D721Med (cell line): ENCODE results near the gene TC2N.

Experiments used
- DNase-seq: peaks from one replicate; pipeline ENCODE4 v3.0.0; 2011; ENCODE audit warnings: low spot score; ENCODE audit not compliant: insufficient read length
- FAIRE-seq: peaks from 2 replicates; lab custom pipeline; 2011; peaks lifted over from hg19 to GRCh38; lab: Jason Lieb, UNC
- TF ChIP-seq, protein P1 (sequence below): IDR thresholded peaks from 2 replicates; pipeline ENCODE4 v1.5.1; 2012; ENCODE audit warnings: mild to moderate bottlenecking, control low read depth; ENCODE audit not compliant: insufficient read depth; ENCODE audit errors: missing control alignments

Gene TC2N

GRCh38 chr14:91858536-91859275, 8.6 kb downstream of the TC2N start:
- DNase-seq: no peak
- TF ChIP-seq, protein P1, sequence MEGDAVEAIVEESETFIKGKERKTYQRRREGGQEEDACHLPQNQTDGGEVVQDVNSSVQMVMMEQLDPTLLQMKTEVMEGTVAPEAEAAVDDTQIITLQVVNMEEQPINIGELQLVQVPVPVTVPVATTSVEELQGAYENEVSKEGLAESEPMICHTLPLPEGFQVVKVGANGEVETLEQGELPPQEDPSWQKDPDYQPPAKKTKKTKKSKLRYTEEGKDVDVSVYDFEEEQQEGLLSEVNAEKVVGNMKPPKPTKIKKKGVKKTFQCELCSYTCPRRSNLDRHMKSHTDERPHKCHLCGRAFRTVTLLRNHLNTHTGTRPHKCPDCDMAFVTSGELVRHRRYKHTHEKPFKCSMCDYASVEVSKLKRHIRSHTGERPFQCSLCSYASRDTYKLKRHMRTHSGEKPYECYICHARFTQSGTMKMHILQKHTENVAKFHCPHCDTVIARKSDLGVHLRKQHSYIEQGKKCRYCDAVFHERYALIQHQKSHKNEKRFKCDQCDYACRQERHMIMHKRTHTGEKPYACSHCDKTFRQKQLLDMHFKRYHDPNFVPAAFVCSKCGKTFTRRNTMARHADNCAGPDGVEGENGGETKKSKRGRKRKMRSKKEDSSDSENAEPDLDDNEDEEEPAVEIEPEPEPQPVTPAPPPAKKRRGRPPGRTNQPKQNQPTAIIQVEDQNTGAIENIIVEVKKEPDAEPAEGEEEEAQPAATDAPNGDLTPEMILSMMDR: peak; percentile 11
- no peak for FAIRE-seq

DNA sequence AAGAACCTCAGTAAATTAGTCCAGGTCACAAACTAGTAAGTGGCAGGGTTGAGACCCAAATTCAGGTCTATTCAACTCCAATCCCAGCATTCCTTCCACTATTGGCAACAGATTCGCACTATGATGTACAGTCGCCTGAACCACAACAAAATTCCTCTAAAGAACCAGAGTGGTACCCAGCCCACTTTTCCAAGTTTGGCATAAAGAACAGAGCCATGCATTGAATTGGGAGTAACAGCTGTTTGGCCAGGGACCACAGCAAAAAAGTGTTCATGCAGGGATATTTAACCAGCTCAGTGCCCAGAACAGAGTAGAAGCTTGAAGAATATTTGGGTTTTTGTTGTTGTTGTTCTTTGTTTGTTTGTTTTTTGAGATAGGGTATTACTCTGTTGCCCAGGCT, 9.7 kb downstream of the TC2N start:
- FAIRE-seq: no peak
- TF ChIP-seq, protein P1: no peak
- no peak for DNase-seq

- TF ChIP-seq, protein P1: no peak
- FAIRE-seq (no peak), DNase-seq (no peak)
Measured at GRCh38 chr14:91854327-91854934, 12.9 kb downstream of the TC2N start.

DNA sequence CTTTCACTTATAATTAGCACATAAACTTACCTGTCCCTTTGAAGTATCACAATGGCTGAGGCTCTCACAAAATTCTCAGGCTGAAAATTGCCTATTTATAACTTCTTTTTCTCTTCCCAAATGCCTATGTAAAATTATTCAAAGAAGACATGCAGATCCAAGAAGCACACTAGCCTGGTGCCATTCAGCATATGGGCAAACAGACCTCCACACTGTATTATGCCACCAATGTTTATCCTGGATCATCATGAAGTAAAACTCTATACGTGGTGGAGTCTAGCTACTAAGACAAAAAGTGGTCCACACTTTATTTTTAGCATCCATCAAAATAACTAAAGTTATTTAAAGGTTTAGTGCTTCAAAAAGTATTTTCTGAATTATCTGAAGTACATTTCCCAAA, 15.8 kb downstream of the TC2N start:
- FAIRE-seq: no peak
- DNase-seq: no peak
- TF ChIP-seq, protein P1: no peak

DNA sequence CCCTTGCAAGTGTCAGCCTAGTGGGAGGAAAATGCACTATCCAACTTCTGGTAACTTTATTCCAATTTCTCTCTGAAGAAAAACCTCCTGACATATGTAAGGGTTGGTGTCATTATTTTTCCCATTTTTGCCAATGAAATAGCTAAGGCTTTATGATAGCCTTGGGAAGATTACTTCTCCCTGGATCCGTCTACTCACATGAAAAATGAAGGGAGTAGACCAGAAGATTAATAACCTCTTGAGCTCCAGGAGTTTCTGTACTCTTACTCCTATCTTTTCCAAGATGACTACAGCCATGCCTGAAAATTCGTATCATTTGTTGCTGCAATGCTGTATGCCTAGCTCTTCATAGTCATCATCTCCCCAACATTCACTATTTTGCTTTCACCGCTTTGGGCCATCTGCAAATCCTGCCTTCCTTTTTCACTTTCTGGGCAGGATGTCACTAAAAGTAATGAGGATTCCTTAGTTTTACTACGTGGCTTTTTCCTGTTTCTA, 18.8 kb downstream of the TC2N start:
- DNase-seq: no peak
- FAIRE-seq: no peak
- TF ChIP-seq, protein P1: no peak

- FAIRE-seq: no peak
Measured at GRCh38 chr14:91847693-91848092, 19.6 kb downstream of the TC2N start.

More at GRCh38 chr14:91847693-91848092, 19.6 kb downstream of the TC2N start:
- no peak for DNase-seq
- TF ChIP-seq, protein P1: no peak
